IMR-90 (cell line): ENCODE data around the gene NDRG2. TPM values are rescaled to one million over a fixed set of nuclear protein-coding genes. Genes with fewer than 3 reads are reported as not detected.

Experiments
- ATAC-seq: fragments of 200-7000 bp; cut with Tn5 transposase; 2 replicates; pipeline ENCODE4 v1.9.1; 2020; ENCODE audit warnings: low read depth, mild to moderate bottlenecking, moderate library complexity
- BruUV-seq: library from RNA; stranded (reverse); fragments of 400-500 nt; replicated peaks from 2 replicates; lab custom pipeline; 2021; lab: Mats Ljungman, UMichigan
- CTCF ChIA-PET: fragments of 300-600 bp; formaldehyde crosslinking; extraction: SDS; loops from one replicate; lab custom pipeline; 2021; ENCODE audit warnings: antibody characterized with exemption; lab: Yijun Ruan, JAX
- POLR2A ChIA-PET: fragments of 300-600 bp; sonication (Branson Sonifier 250); formaldehyde crosslinking; loops from one replicate; lab custom pipeline; 2022; ENCODE audit warnings: antibody characterized with exemption; ENCODE audit not compliant: unreplicated experiment; lab: Charles Lee
- DNase-seq: peaks from one replicate; pipeline ENCODE4 v3.0.0; 2013
- H2AFZ ChIP-seq: replicated peaks from 2 replicates; pipeline ENCODE3; 2013; ENCODE audit warnings: low read length, mild to moderate bottlenecking; ENCODE audit not compliant: poor library complexity
- H2AK5ac ChIP-seq: 2 replicates; pipeline ENCODE4 v1.6.1; 2013; ENCODE audit warnings: low read depth, low read length, inconsistent platforms
- H2AK9ac ChIP-seq: replicated peaks from 2 replicates; pipeline ENCODE3; 2013; ENCODE audit warnings: mild to moderate bottlenecking, low read depth, low read length, moderate library complexity; ENCODE audit not compliant: poor library complexity
- H2BK120ac ChIP-seq: 2 replicates; pipeline ENCODE4 v1.6.1; 2013; ENCODE audit warnings: low read depth, low read length, inconsistent platforms
- H2BK15ac ChIP-seq: 3 replicates; pipeline ENCODE4 v1.6.1; 2013; ENCODE audit warnings: low read depth, low read length, inconsistent platforms
- H2BK20ac ChIP-seq: 2 replicates; pipeline ENCODE4 v1.6.1; 2013; ENCODE audit warnings: low read depth, mild to moderate bottlenecking, inconsistent platforms, low read length, moderate library complexity
- H2BK5ac ChIP-seq: 2 replicates; pipeline ENCODE4 v1.6.1; 2013; ENCODE audit warnings: mild to moderate bottlenecking, low read depth, low read length, inconsistent platforms; ENCODE audit not compliant: poor library complexity, severe bottlenecking
- H3K14ac ChIP-seq: replicated peaks from 2 replicates; pipeline ENCODE4 v1.6.1; 2013; ENCODE audit warnings: low read depth, low read length, inconsistent platforms
- H3K18ac ChIP-seq: 2 replicates; pipeline ENCODE4 v1.6.1; 2013; ENCODE audit warnings: low read depth, low read length, control low read depth
- H3K23ac ChIP-seq: 2 replicates; pipeline ENCODE4 v1.6.1; 2013; ENCODE audit warnings: low read depth, low read length, inconsistent platforms
- H3K27ac ChIP-seq: 2 replicates; pipeline ENCODE4 v1.5.1; 2013; ENCODE audit warnings: mild to moderate bottlenecking, control low read depth, low read length; ENCODE audit not compliant: insufficient read depth
- H3K27me3 ChIP-seq: 2 replicates; pipeline ENCODE4 v1.6.1; 2013; ENCODE audit warnings: low read length; ENCODE audit not compliant: control insufficient read depth, insufficient read depth
- H3K36me3 ChIP-seq: 2 replicates; pipeline ENCODE4 v1.6.1; 2013; ENCODE audit warnings: low read length, mixed read lengths; ENCODE audit not compliant: control insufficient read depth, insufficient read depth
- H3K4ac ChIP-seq: 2 replicates; pipeline ENCODE4 v1.6.1; 2013; ENCODE audit warnings: low read depth, low read length, inconsistent platforms
- H3K4me1 ChIP-seq: 2 replicates; pipeline ENCODE4 v1.6.1; 2013; ENCODE audit warnings: low read length, mixed read lengths; ENCODE audit not compliant: control insufficient read depth, insufficient read depth
- H3K4me2 ChIP-seq: 2 replicates; pipeline ENCODE4 v1.6.1; 2013; ENCODE audit warnings: low read depth, mild to moderate bottlenecking, control low read depth, low read length, moderate library complexity
- H3K4me3 ChIP-seq: 2 replicates; pipeline ENCODE4 v1.5.1; 2013; ENCODE audit warnings: low read depth, mild to moderate bottlenecking, control low read depth, low read length, moderate library complexity; ENCODE audit not compliant: insufficient read depth
- H3K56ac ChIP-seq: 2 replicates; pipeline ENCODE4 v1.6.1; 2013; ENCODE audit warnings: low read length, inconsistent platforms; ENCODE audit not compliant: insufficient read depth; ENCODE audit errors: extremely low read depth
- H3K79me1 ChIP-seq, 2 experiments: 2 replicates each; pipeline ENCODE4 v1.6.1; 2013; ENCODE audit warnings: low read length in 2 of 2, inconsistent platforms in 1 of 2, low read depth in 1 of 2
- H3K9ac ChIP-seq: 2 replicates; pipeline ENCODE4 v1.6.1; 2013; ENCODE audit warnings: low read depth, low read length, control low read depth
- H3K9me1 ChIP-seq: 2 replicates; pipeline ENCODE4 v1.6.1; 2013; ENCODE audit warnings: low read length, inconsistent platforms; ENCODE audit not compliant: insufficient read depth
- H3K9me3 ChIP-seq: 2 replicates; pipeline ENCODE4 v1.6.1; 2013; ENCODE audit warnings: low read length; ENCODE audit not compliant: control insufficient read depth, insufficient read depth
- H4K20me1 ChIP-seq: 2 replicates; pipeline ENCODE4 v1.6.1; 2013; ENCODE audit warnings: low read length, inconsistent platforms; ENCODE audit not compliant: insufficient read depth
- H4K5ac ChIP-seq: 2 replicates; pipeline ENCODE4 v1.6.1; 2013; ENCODE audit warnings: mild to moderate bottlenecking, low read depth, low read length, control low read depth
- H4K8ac ChIP-seq, 2 experiments: 2 replicates each; pipeline ENCODE4 v1.6.1; 2013; ENCODE audit warnings: low read depth in 2 of 2, low read length in 2 of 2, control low read depth in 1 of 2, inconsistent platforms in 1 of 2
- H4K91ac ChIP-seq: 2 replicates; pipeline ENCODE4 v1.6.1; 2013; ENCODE audit warnings: low read depth, low read length, inconsistent platforms; ENCODE audit not compliant: insufficient read depth
- BHLHE40 ChIP-seq: fragments of 150-350 bp; IDR thresholded peaks from 2 replicates; pipeline ENCODE4 v1.6.1; 2016; ENCODE audit warnings: mild to moderate bottlenecking, low read depth, low read length
- CEBPB ChIP-seq: IDR thresholded peaks from 2 replicates; pipeline ENCODE4 v1.6.1; 2012; ENCODE audit warnings: low read depth, low read length, improper control_type of control experiment
- CTCF ChIP-seq: conservative IDR thresholded peaks from 2 replicates; pipeline ENCODE4 v1.5.1; 2012; ENCODE audit warnings: mild to moderate bottlenecking, low read depth, low read length, improper control_type of control experiment
- ELK1 ChIP-seq: fragments of 150-350 bp; IDR thresholded peaks from 2 replicates; pipeline ENCODE4 v1.6.1; 2016; ENCODE audit warnings: low read depth, mild to moderate bottlenecking, low read length, moderate library complexity, borderline replicate concordance
- FOS ChIP-seq: fragments of 150-350 bp; IDR thresholded peaks from 2 replicates; pipeline ENCODE4 v1.6.1; 2016; ENCODE audit warnings: low read depth, low read length
- MAFK ChIP-seq: IDR thresholded peaks from 2 replicates; pipeline ENCODE4 v1.6.1; 2012; ENCODE audit warnings: low read depth, low read length, improper control_type of control experiment
- MXI1 ChIP-seq: IDR thresholded peaks from 2 replicates; pipeline ENCODE4 v1.6.1; 2012; ENCODE audit warnings: low read depth, mild to moderate bottlenecking, low read length, moderate library complexity, borderline replicate concordance
- NFE2L2 ChIP-seq: fragments of 150-350 bp; IDR thresholded peaks from 2 replicates; pipeline ENCODE4 v1.6.1; 2016; ENCODE audit warnings: low read depth, mild to moderate bottlenecking, low read length
- RAD21 ChIP-seq: IDR thresholded peaks from 2 replicates; pipeline ENCODE4 v1.6.1; 2012; ENCODE audit warnings: low read length, improper control_type of control experiment
- USF2 ChIP-seq: fragments of 150-350 bp; IDR thresholded peaks from 2 replicates; pipeline ENCODE4 v1.6.1; 2017; ENCODE audit warnings: mild to moderate bottlenecking, antibody characterized with exemption, low read length, low read depth
- WGBS, 2 experiments: methylation state at CpG; one replicate each; pipeline versions ENCODE4 v1.1.5 to v1.1.7; 2013; ENCODE audit warnings: missing lambda C conversion rate in 2 of 2; ENCODE audit not compliant: insufficient read length in 1 of 2; ENCODE audit errors: extremely low coverage in 2 of 2; 5-methylcytosine and 5-hydroxymethylcytosine counted together
- dilution Hi-C: fragments of 300-500 bp; cut with HindIII; formaldehyde crosslinking; loops from one replicate; pipeline ENCODE4 v1.14.3; 2018; ENCODE audit warnings: low sequenced_read_pairs; ENCODE audit not compliant: unreplicated experiment
- in situ Hi-C: fragments of 300-500 bp; cut with MboI; formaldehyde crosslinking; loops from 3 replicates; pipeline ENCODE4 v1.14.3; 2019; ENCODE audit warnings: low sequenced_read_pairs, inconsistent platforms, mixed read lengths
- intact Hi-C: fragments of 100-400 bp; cut with micrococcal nuclease; formaldehyde crosslinking; loops from 2 replicates; pipeline ENCODE4 v1.10.0; 2022
- polyA plus RNA-seq, 3 experiments: library from polyadenylated mRNA; depleted of rRNA; stranded (reverse); fragments of >200 nt; gene quantifications; 2 replicates each; pipeline ENCODE4 v1.2.3, GENCODE V29; 2012; ENCODE audit warnings: low replicate concordance in 1 of 3
- total RNA-seq: library from RNA; depleted of rRNA; stranded (reverse); fragments of >200 nt; gene quantifications from 2 replicates; pipeline ENCODE4 v1.2.3, GENCODE V29; 2012

Gene NDRG2
- total and polyA plus RNA-seq, 2 of the 4 experiments (the other 2 are of a cell fraction) = 0.36 to 1.5 TPM

- Histone ChIP-seq H4K5ac (no peak overlapping the region), H3K4me1 (peaks cover 2% of the 10 kb centered on the region; the same call in 1 of the 2 replicates), H2AK5ac (no peak overlapping the region), H2BK15ac (no peak overlapping the region), H3K4ac (no peak overlapping the region), H3K36me3 (no peaks in the 10 kb centered on the region), H3K56ac (no peak overlapping the region), H4K8ac (no peak overlapping the region), H4K91ac (no peak overlapping the region), H3K27me3 (peaks cover 41% of the 10 kb centered on the region), H3K9me3 (no peaks in the 10 kb centered on the region), H2AFZ (no peak overlapping the region), H2BK5ac (no peak overlapping the region), H3K9ac (no peak overlapping the region), H3K9me1 (no peaks in the 10 kb centered on the region), H3K23ac (no peak overlapping the region), H2BK120ac (no peak overlapping the region), H3K27ac (no peak overlapping the region), H2BK20ac (no peak overlapping the region), H2AK9ac (no peak overlapping the region), H3K4me3 (no peak overlapping the region), H4K20me1 (no peaks in the 10 kb centered on the region), H3K18ac (no peak overlapping the region), H3K4me2 (no peak overlapping the region), H3K14ac (no peak overlapping the region), H3K79me1 (no peaks in the 10 kb centered on the region)
- ATAC-seq (no peak), DNase-seq (no peak)
- dilution Hi-C loops = no loop called here
- ChIA-PET POLR2A (no interaction called here), CTCF (interaction anchor here (1.1 kb wide), 1 partner anchor 22 kb away, joined by 3 read pairs; no protein-coding TSS in a partner anchor)
- in situ Hi-C loops = no loop called here
- WGBS, 2 experiments = no CpG with 5 or more reads among the region's 3 CpGs
- BruUV-seq = no TSS peak
- intact Hi-C loops = no loop called here
- TF ChIP-seq MXI1 (no peak), MAFK (no peak), BHLHE40 (no peak), USF2 (no peak), RAD21 (no peak), CTCF (no peak), CEBPB (no peak), FOS (no peak), NFE2L2 (no peak), ELK1 (no peak)
These were observed 12.3 kb upstream of the NDRG2 start for GRCh38 chr14:21037156-21037555.
